Bone marrow (tissue), 2 donors: ENCODE data around the gene SLC35D3.
"Not testable (repeated sequence)": the region's sequence is repeated elsewhere in the genome, so short reads cannot be mapped to it uniquely, and the experiment has no call there.

Experiments
- DNase-seq, 2 donors: peaks; one replicate each; lab custom pipeline; 2025; lab: John Stamatoyannopoulos, UW

The SLC35D3 gene

GRCh38 chr6:136923116-136923953 is 1.2 kb downstream of the SLC35D3 start:
- DNase-seq, result no peak

GRCh38 chr6:136923954-136924673 is 2.0 kb downstream of the SLC35D3 start:
- DNase-seq, result no peak

GRCh38 chr6:136926383-136926782 is 4.3 kb downstream of the SLC35D3 start:
- no peak for DNase-seq

- peak in 1 of 2 donors; percentile 39 for DNase-seq
Observed at GRCh38 chr6:136927292-136927691, 5.2 kb downstream of the SLC35D3 start.

- DNase-seq, result no peak
Observed at GRCh38 chr6:136930528-136930927, 8.4 kb downstream of the SLC35D3 start.

GRCh38 chr6:136932599-136932998 is 10.5 kb downstream of the SLC35D3 start:
- no peak for DNase-seq

- no peak for DNase-seq
Observed at GRCh38 chr6:136945072-136945471, 23.0 kb downstream of the SLC35D3 start.

GRCh38 chr6:136945711-136946121 is 23.6 kb downstream of the SLC35D3 start:
- DNase-seq, result no peak

GRCh38 chr6:136947037-136947436 is 24.9 kb downstream of the SLC35D3 start:
- no peak for DNase-seq

GRCh38 chr6:136949957-136950356 is 27.9 kb downstream of the SLC35D3 start:
- not testable (repeated sequence) for DNase-seq

- DNase-seq, result no peak
Observed at GRCh38 chr6:136950436-136951126, 28.5 kb downstream of the SLC35D3 start.

- DNase-seq, result no peak
Observed at GRCh38 chr6:136952714-136953260, 30.7 kb downstream of the SLC35D3 start.

- no peak for DNase-seq
Observed at GRCh38 chr6:136955123-136955522, 33.0 kb downstream of the SLC35D3 start.

GRCh38 chr6:136956590-136957544 is 34.8 kb downstream of the SLC35D3 start:
- peak in 1 of 2 donors; percentile 19 for DNase-seq

- DNase-seq, result no peak
Observed at GRCh38 chr6:136958168-136958567, 36.1 kb downstream of the SLC35D3 start.

GRCh38 chr6:136959471-136959891 is 37.4 kb downstream of the SLC35D3 start:
- DNase-seq, result no peak

- not testable (repeated sequence) for DNase-seq
Observed at GRCh38 chr6:136959935-136960334, 37.8 kb downstream of the SLC35D3 start.

GRCh38 chr6:136960781-136961180 is 38.7 kb downstream of the SLC35D3 start:
- DNase-seq, result no peak

- no peak for DNase-seq
Observed at GRCh38 chr6:136961848-136962247, 39.7 kb downstream of the SLC35D3 start.

GRCh38 chr6:136962661-136963060 is 40.6 kb downstream of the SLC35D3 start:
- DNase-seq, result peak in 1 of 2 donors; percentile 48

GRCh38 chr6:136963259-136963658 is 41.2 kb downstream of the SLC35D3 start:
- no peak for DNase-seq
